H9 (cell line): ENCODE measurements around the gene RNF220. TPM values are rescaled to one million over a fixed set of nuclear protein-coding genes. Genes with fewer than 3 reads are reported as not detected.

ENCODE experiments used
- DNase-seq: peaks from one replicate; pipeline ENCODE4 v3.0.0-alpha.2; 2017
- H2AFZ ChIP-seq: one replicate; pipeline ENCODE4 v1.6.1; 2013; ENCODE audit warnings: mild to moderate bottlenecking, low read length, control low read depth, moderate library complexity
- H2AK5ac ChIP-seq: 2 replicates; pipeline ENCODE4 v1.6.1; 2013; ENCODE audit warnings: low read length, control low read depth, mixed read lengths; ENCODE audit not compliant: insufficient read length
- H2BK120ac ChIP-seq: one replicate; pipeline ENCODE4 v1.6.1; 2013; ENCODE audit warnings: low read depth, mild to moderate bottlenecking, low read length, control low read depth, inconsistent platforms; ENCODE audit not compliant: poor library complexity, severe bottlenecking
- H2BK12ac ChIP-seq: 2 replicates; pipeline ENCODE4 v1.6.1; 2013; ENCODE audit warnings: low read length, control low read depth, mixed read lengths, low read depth; ENCODE audit not compliant: insufficient read length
- H2BK15ac ChIP-seq: 2 replicates; pipeline ENCODE4 v1.6.1; 2013; ENCODE audit warnings: low read depth, low read length, control low read depth
- H2BK20ac ChIP-seq: one replicate; pipeline ENCODE4 v1.6.1; 2013; ENCODE audit warnings: low read depth, mild to moderate bottlenecking, low read length, control low read depth, inconsistent platforms; ENCODE audit not compliant: poor library complexity, severe bottlenecking
- H2BK5ac ChIP-seq: 2 replicates; pipeline ENCODE4 v1.6.1; 2013; ENCODE audit warnings: low read length, control low read depth, mixed read lengths; ENCODE audit not compliant: insufficient read length
- H3K14ac ChIP-seq: 2 replicates; pipeline ENCODE4 v1.6.1; 2013; ENCODE audit warnings: low read length, control low read depth; ENCODE audit not compliant: insufficient read depth
- H3K18ac ChIP-seq: 2 replicates; pipeline ENCODE4 v1.6.1; 2013; ENCODE audit warnings: low read depth, mild to moderate bottlenecking, mixed read lengths, low read length, control low read depth; ENCODE audit not compliant: insufficient read length
- H3K23ac ChIP-seq: 2 replicates; pipeline ENCODE4 v1.6.1; 2013; ENCODE audit warnings: low read length, control low read depth, mixed read lengths, low read depth; ENCODE audit not compliant: insufficient read length
- H3K23me2 ChIP-seq: 2 replicates; pipeline ENCODE4 v1.6.1; 2013; ENCODE audit warnings: low read depth, mild to moderate bottlenecking, mixed read lengths, low read length, control low read depth; ENCODE audit not compliant: insufficient read length, poor library complexity, severe bottlenecking
- H3K27ac ChIP-seq: 2 replicates; pipeline ENCODE4 v1.5.1; 2013; ENCODE audit warnings: low read length, control low read depth, mixed read lengths, low read depth; ENCODE audit not compliant: insufficient read length
- H3K27me3 ChIP-seq: 2 replicates; pipeline ENCODE4 v1.6.1; 2013; ENCODE audit warnings: low read length, control low read depth, inconsistent platforms; ENCODE audit not compliant: insufficient read depth
- H3K4ac ChIP-seq: 2 replicates; pipeline ENCODE4 v1.6.1; 2013; ENCODE audit warnings: low read depth, mild to moderate bottlenecking, control low read depth, inconsistent platforms, low read length, moderate library complexity
- H3K4me1 ChIP-seq: 2 replicates; pipeline ENCODE4 v1.6.1; 2013; ENCODE audit warnings: low read length, control low read depth, inconsistent platforms; ENCODE audit not compliant: insufficient read depth
- H3K4me2 ChIP-seq: 2 replicates; pipeline ENCODE4 v1.6.1; 2013; ENCODE audit warnings: low read length, control low read depth, mixed read lengths; ENCODE audit not compliant: insufficient read length, insufficient read depth
- H3K56ac ChIP-seq: 2 replicates; pipeline ENCODE4 v1.6.1; 2013; ENCODE audit warnings: low read depth, mild to moderate bottlenecking, mixed read lengths, low read length, control low read depth; ENCODE audit not compliant: insufficient read length
- H3K79me1 ChIP-seq: 2 replicates; pipeline ENCODE4 v1.6.1; 2013; ENCODE audit warnings: low read depth, mild to moderate bottlenecking, moderate library complexity, low read length, control low read depth, inconsistent platforms; ENCODE audit not compliant: insufficient read depth, poor library complexity, severe bottlenecking
- H3K79me2 ChIP-seq: 2 replicates; pipeline ENCODE4 v1.6.1; 2013; ENCODE audit warnings: low read length, control low read depth, inconsistent platforms; ENCODE audit not compliant: insufficient read depth
- H3K9ac ChIP-seq: 2 replicates; pipeline ENCODE4 v1.6.1; 2013; ENCODE audit warnings: low read length, control low read depth, mixed read lengths; ENCODE audit not compliant: insufficient read length; ENCODE audit errors: extremely low read depth
- H3K9me3 ChIP-seq: one replicate; pipeline ENCODE4 v1.6.1; 2013; ENCODE audit warnings: low read depth, low read length, inconsistent platforms; ENCODE audit not compliant: control insufficient read depth
- H3T11ph ChIP-seq: one replicate; pipeline ENCODE4 v1.6.1; 2013; ENCODE audit warnings: mild to moderate bottlenecking, low read length, control low read depth, inconsistent platforms
- H4K20me1 ChIP-seq: one replicate; pipeline ENCODE4 v1.6.1; 2013; ENCODE audit not compliant: control insufficient read depth, insufficient read length, insufficient read depth
- H4K5ac ChIP-seq: 2 replicates; pipeline ENCODE4 v1.6.1; 2013; ENCODE audit warnings: low read depth, mild to moderate bottlenecking, mixed read lengths, low read length, control low read depth; ENCODE audit not compliant: insufficient read length
- H4K8ac ChIP-seq: replicated peaks from 2 replicates; pipeline ENCODE4 v1.6.1; 2013; ENCODE audit warnings: low read length, control low read depth, mixed read lengths, low read depth; ENCODE audit not compliant: insufficient read length
- H4K91ac ChIP-seq: 2 replicates; pipeline ENCODE4 v1.6.1; 2013; ENCODE audit warnings: low read depth, mild to moderate bottlenecking, moderate library complexity, mixed read lengths, low read length, control low read depth; ENCODE audit not compliant: insufficient read length
- H3K27ac Mint-ChIP-seq, 3 experiments: 2 replicates in 2 of 3; 3 replicates in 1 of 3; pipeline ENCODE4 v1.8.0; 2020 to 2021; ENCODE audit warnings: mixed read lengths in 3 of 3, mild to moderate bottlenecking in 1 of 3, moderate library complexity in 1 of 3
- H3K27me3 Mint-ChIP-seq: 2 replicates; pipeline ENCODE4 v1.8.0; 2021; ENCODE audit warnings: low read depth, mild to moderate bottlenecking, moderate library complexity, mixed read lengths
- H3K36me3 Mint-ChIP-seq, 3 experiments: 2 replicates in 2 of 3; 3 replicates in 1 of 3; pipeline ENCODE4 v1.8.0; 2020 to 2021; ENCODE audit warnings: low read depth in 3 of 3, mixed read lengths in 3 of 3; ENCODE audit not compliant: insufficient read depth in 1 of 3
- H3K4me1 Mint-ChIP-seq, 2 experiments: 2 replicates each; pipeline ENCODE4 v1.8.0; 2020; ENCODE audit warnings: mixed read lengths in 2 of 2
- H3K4me3 Mint-ChIP-seq, 2 experiments: 2 replicates in 1 of 2; 3 replicates in 1 of 2; pipeline ENCODE4 v1.8.0; 2020 to 2021; ENCODE audit warnings: mild to moderate bottlenecking in 2 of 2, mixed read lengths in 2 of 2, moderate library complexity in 1 of 2
- H3K9me3 Mint-ChIP-seq, 2 experiments: 2 replicates in 1 of 2; 3 replicates in 1 of 2; pipeline ENCODE4 v1.8.0; 2020; ENCODE audit warnings: mild to moderate bottlenecking in 2 of 2, mixed read lengths in 2 of 2, moderate library complexity in 1 of 2
- CTCF ChIP-seq: fragments of 200-600 bp; sonication (generic); conservative IDR thresholded peaks from 3 replicates; pipeline ENCODE4 v1.8.0; 2021; ENCODE audit warnings: antibody characterized with exemption, mild to moderate bottlenecking
- WGBS: extraction: QIAGEN DNeasy Blood & Tissue Kit; methylation state at CpG from one replicate; pipeline ENCODE4 v1.1.7; 2013; ENCODE audit warnings: missing lambda C conversion rate, low lambda C conversion rate, mixed read lengths; ENCODE audit not compliant: insufficient read length; ENCODE audit errors: extremely low coverage; 5-methylcytosine and 5-hydroxymethylcytosine counted together
- total RNA-seq: library from RNA; stranded (reverse); gene quantifications from 2 replicates; pipeline ENCODE4 v1.2.1, GENCODE V29; 2021

RNF220 gene
- total RNA-seq, 1 experiment from 2014 or later, result 109 TPM

DNA sequence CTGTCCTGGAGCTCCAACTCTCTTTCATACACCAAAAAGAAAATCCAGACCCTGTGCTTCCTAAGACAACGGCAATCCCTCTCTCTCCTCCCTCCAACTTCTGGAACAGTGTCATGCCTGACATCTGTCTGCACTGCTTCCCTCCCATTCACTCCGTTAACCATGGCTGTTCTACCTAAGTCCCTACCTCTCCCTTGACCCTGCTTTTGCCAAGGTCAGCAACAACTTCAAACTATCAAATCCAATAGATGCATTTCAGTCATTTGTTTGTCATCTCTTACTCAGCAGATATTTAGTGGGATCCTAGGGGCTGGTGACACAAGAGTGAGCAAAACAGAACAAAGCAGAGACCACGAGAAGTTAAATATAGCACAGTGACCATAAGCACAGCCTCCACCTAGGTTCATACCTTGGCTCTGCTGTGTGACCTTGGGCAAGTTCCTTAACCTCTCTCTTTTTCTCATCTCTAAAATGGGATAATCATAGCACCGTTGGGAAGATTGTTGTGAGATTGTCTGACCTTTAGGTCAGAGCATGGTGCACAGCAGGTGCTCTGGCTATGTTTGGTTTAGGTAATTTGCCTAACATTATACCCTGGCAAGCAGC lies 180.4 kb downstream of the RNF220 start:
- Histone ChIP-seq H4K91ac (no peak overlapping the region), H4K20me1 (no peaks in the 10 kb centered on the region), H3K9ac (no peak overlapping the region), H2AK5ac (no peak overlapping the region), H3K9me3 (no peaks in the 10 kb centered on the region), H2BK120ac (no peak overlapping the region), H3K18ac (no peak overlapping the region), H3K14ac (no peak overlapping the region), H3K4me2 (no peak overlapping the region), H2BK15ac (no peak overlapping the region), H2BK12ac (no peak overlapping the region), H3K56ac (no peak overlapping the region), H3K27ac (no peak overlapping the region), H3K79me2 (no peaks in the 10 kb centered on the region), H2AFZ (no peak overlapping the region), H2BK5ac (no peak overlapping the region), H3K23me2 (no peaks in the 10 kb centered on the region), H4K8ac (no peak overlapping the region), H2BK20ac (no peak overlapping the region), H4K5ac (no peak overlapping the region), H3T11ph (no peak overlapping the region), H3K79me1 (no peaks in the 10 kb centered on the region), H3K23ac (no peak overlapping the region), H3K4ac (no peak overlapping the region), H3K27me3 (no peaks in the 10 kb centered on the region), H3K4me1 (no peaks in the 10 kb centered on the region)
- DNase-seq, result no peak
- H3K27me3 Mint-ChIP-seq, result peaks cover 40% of the 10 kb centered on the region
- H3K27ac Mint-ChIP-seq, result no peak overlapping the region
- no peak for TF ChIP-seq CTCF
- no peak overlapping the region for H3K4me3 Mint-ChIP-seq
- no CpG with 5 or more reads among the region's 4 CpGs for WGBS
- no peaks in the 10 kb centered on the region for H3K9me3 Mint-ChIP-seq
- peaks cover 0 to 2% (median 0%) of the 10 kb centered on the region in 3 experiments; a peak in 2 of 7 replicates for H3K36me3 Mint-ChIP-seq
- H3K4me1 Mint-ChIP-seq, result peaks cover 10 to 19% of the 10 kb centered on the region in 2 experiments
